Left cardiac atrium (tissue), 4 donors: ENCODE measurements around the gene WDR90. TPM values are rescaled to one million over a fixed set of nuclear protein-coding genes. Genes with fewer than 3 reads are reported as not detected.

ENCODE experiments used
- ATAC-seq, 2 donors: fragments of 200-7000 bp; cut with Tn5 transposase; one replicate each; pipeline ENCODE4 v1.9.1; 2020; ENCODE audit warnings: mild to moderate bottlenecking in 2 of 2, moderate library complexity in 2 of 2
- DNase-seq: peaks from one replicate; pipeline ENCODE4 v3.0.0-alpha.2; 2020
- intact Hi-C, 2 donors: fragments of 100-400 bp; cut with DNase I; formaldehyde crosslinking; loops; one replicate each; pipeline versions ENCODE4 v1.14.1 to v1.15.1; 2022 to 2023
- total RNA-seq, 2 donors: library from RNA; stranded (reverse); fragmentation: NEBNext Ultra II Directional; extraction: Animal tissue kit (Norgen Biotek cat#: 25700); gene quantifications; one replicate each; pipeline ENCODE4 v1.2.1, GENCODE V29; 2021
- donor health status: DM: no; HTN: yes; CAD: no.
- donor health status: DM: no; HTN: yes; CAD: no; lungs with severe emphysema.
- donor health status: DM: yes; HTN: yes; CAD: no.
- donor health status: Dilated cardiomyopathy.

WDR90 gene
- total RNA-seq, 2 donors from 2014 or later: 9.6 to 15.5 TPM

DNA sequence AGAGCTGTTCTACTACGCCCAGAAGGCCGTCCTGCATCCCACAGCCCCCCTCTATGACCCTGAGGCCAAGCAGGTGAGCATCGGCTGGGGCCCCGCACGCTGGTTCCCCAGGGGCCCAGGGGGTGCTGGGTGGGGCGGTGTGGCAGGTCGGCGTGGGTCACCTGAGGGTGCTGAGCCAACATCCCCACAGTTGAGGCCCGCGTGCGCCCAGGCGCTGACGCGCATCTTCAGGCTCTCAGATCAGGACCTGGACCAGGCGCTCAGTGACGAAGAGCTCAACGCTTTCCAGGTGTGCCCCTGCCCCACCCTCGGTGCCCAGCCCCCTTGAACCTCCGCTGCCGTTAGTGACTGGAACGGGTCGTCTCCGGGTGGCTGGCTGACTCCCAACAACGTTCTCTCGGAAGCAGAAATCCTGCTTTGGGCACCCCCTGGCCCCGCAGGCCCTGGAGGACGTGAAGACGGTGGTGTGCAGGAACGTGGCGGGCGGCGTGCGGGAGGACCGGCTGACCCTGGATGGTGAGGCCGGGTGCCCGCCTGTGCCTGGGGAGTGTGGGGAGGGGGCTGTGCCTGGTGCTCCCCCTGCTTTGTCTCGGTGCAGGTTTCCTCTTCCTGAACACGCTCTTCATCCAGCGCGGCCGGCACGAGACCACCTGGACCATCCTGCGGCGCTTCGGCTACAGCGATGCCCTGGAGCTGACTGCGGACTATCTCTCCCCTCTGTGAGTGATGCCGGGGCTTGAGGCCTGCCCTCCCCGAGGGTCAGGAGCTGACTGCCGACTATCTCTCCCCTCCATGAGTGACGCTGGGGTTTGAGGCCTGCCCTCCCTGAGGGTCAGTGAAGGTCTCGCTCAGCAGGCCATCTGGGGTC is 21.6 kb downstream of the WDR90 start:
- DNase-seq (no peak), ATAC-seq (no peak)
- intact Hi-C loops: no loop called here

DNA sequence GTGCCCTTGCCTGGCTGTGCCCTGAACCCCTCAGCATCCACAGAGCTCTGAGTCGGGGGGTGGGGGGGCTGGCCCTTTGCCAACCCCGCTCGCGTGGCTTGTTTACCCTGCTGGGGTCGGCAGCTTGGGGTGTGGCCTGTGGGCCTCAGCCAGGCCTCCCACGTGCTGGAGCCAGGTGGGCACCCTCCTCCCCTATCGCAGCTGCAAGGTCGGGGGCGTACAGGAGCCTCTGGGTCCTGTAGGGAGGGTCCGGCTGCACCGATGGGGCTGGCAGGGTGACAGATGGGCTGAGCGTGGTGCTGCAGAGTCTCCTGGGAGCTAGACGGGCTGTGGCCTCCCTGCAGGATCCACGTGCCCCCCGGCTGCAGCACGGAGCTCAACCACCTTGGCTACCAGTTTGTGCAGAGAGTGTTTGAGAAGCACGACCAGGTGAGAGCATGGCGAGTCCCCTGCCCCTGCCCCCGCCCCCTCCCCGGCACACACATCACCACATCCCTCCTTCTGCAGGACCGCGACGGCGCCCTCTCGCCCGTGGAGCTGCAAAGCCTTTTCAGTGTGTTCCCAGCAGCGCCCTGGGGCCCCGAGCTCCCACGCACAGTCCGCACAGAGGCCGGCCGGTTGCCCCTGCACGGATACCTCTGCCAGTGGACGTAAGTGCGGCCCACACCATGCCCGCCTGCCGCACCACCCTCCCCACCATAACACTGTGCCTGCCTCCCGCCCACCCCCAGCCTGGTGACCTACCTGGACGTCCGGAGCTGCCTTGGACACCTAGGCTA is 22.4 kb downstream of the WDR90 start:
- DNase-seq (no peak), ATAC-seq (no peak)
- intact Hi-C loops: no loop called here

DNA sequence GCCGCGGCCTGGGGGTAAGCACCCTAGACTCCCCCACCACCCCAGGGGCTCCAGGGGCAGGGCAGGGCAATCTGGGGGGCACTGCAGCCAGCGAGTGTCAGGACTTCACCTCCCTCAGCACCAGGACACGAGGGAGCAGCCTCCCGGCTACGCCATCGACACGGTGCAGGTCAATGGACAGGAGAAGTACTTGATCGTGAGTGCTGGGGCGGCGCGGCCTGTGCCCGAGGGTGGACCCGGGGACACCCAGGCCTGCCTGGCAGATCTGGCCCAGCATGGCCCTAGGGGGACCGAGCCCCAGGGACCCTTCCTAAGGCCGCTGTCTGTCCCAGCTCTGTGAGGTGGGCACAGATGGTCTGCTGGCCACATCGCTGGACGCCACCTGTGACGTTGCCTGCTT is 23.2 kb downstream of the WDR90 start:
- ATAC-seq (no peak), DNase-seq (no peak)
- intact Hi-C loops: no loop called here

DNA sequence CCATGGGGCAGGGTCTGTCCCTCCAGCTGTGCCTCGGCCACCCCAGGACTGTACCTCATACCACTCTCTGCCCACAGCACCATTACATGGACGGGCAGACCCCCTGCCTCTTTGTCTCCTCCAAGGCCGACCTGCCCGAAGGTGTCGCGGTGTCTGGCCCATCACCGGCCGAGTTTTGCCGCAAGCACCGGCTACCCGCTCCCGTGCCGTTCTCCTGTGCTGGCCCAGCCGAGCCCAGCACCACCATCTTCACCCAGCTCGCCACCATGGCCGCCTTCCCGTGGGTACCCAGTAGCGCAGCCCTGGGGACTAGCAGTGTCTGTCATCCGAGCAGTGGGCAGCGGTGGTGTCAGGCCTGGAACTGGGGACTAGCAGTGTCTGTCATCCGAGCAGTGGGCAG is 23.7 kb downstream of the WDR90 start:
- ATAC-seq: no peak
- DNase-seq: no peak
- intact Hi-C loops: no loop called here

DNA sequence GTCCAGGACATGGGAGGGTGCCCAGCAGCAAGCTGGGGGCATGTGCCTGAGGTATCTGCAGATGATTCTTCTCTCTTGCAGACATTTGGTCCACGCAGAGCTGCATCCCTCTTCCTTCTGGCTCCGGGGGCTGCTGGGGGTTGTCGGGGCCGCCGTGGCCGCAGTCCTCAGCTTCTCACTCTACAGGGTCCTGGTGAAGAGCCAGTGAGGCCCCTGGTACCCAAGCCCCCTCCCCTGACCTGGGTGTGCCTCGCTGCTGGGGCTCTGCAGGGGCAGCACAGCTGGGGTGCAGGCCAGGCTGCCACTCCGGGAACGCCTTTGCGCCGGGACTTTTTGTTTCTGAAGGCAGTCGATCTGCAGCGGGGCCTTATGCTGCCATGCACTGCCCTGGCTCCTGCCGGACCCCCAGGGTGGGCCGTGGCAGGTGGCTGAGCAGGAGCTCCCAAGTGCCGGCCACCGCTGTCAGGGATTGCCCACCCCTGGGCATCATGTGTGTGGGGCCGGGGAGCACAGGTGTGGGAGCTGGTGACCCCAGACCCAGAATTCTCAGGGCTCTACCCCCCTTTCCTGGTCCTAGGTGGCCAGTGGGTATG is 24.3 kb downstream of the WDR90 start:
- DNase-seq (no peak), ATAC-seq (no peak)
- intact Hi-C loops: no loop called here

DNA sequence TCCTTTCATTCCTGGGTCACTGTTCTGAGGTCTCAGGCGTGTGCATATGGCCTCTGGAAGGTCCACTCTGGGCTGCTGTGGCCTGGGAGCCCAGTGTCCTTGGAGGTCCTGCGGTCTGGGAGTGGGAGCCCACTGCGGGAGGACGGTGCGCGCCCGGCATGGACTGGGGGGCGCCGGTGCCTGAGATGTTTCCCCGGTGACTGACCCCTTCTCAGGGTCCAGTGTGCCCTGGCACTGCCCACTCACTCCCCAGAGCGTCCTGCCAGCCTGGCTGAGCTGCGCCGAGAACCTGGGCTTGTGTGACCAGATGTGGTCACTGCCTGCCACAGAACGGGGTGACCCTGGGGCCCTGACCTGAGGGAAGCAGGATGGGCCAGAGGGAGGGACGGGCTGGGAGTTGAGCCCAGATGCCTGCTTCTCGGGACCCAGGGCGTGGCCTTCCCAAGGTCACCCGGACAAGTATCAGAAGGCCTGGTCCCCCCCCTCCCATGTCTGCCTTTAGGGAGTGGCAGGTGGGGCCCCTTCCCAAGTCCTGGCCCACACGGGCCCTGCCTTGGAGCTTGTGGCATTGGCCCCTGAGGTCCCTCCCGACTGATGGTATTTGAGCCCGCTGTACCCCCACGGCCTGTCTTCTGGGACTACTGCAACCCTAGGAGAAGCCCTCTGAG is 25.2 kb downstream of the WDR90 start:
- ATAC-seq (no peak), DNase-seq (no peak)
- intact Hi-C loops: no loop called here

DNA sequence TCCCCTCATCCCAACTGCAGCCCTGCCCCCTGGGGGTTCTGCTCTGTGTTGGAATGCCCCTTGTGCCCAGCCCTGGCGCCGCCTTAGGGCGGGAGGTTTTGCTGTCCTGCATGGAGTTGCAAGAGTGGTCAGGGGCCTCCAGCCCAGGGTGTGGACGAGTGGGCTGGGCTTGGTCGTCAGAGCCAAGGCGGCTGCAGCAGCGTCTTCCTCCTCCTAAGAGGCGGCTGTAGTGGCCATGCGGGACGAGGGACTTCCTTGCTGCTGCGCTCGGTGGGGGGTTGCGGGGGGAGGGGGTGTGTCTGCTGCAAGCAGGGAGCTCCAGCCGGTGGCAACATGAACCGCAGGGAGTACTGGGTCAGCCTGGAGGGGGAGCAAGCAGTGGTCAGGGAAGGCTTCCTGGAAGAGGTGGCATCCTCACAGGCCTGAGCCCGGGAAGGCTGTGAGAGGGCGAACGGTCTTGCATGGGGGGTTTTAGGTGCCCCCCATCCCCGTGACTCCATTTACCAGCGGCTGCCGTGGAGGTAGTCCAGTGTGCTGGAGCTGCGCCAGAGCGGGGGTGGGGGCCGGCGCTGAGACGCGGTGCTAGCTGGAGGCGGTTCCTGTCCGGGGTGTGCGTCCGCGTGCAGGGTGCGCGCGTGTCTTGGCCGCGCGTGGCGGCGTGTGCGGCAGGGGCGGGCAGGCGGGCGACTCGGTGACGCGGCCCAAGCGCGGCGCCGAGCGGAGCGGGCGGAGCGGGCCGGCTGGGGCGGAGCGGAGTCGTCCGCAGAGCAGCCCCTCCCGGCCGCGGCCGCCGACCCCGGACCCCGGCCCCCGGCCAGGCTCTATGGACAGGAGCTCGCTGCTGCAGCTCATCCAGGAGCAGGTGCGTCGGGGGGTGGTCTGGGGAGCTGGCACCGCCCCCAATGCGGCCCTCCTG is 26.1 kb downstream of the WDR90 start, which contains the start of gene RHBDL1:
RHBDL1 (plus strand) TSS at position 704 of the 916 bp plus-strand sequence; CDS start at position 824, 120 bp downstream.
- ATAC-seq: peak in 1 of 2 donors; percentile 7
- DNase-seq: no peak
- intact Hi-C loops: no loop called here

DNA sequence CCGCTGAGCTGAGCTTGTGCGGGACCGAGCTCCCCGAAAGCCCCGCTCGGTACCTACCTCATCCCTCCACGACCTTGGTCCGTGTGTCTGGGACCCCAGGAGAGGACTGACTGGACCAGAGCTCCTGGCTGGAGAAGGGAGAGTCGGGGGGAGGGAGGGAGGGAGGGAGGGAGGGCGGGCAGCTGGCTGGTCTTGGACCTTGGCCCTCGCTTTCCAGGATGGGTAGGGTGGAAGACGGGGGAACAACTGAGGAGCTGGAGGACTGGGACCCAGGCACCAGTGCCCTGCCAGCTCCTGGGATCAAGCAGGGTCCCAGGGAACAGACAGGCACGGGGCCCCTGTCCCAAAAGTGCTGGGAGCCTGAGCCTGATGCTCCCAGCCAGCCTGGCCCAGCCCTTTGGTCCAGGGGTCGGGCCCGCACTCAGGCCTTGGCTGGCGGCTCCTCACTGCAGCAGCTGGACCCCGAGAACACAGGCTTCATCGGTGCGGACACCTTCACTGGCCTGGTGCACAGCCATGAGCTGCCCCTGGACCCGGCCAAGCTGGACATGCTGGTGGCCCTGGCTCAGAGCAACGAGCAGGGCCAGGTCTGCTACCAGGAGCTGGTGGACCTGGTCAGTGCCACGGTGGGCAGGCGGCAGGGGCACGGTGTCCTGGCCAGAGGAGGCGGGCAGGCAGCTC is 26.9 kb downstream of the WDR90 start:
- intact Hi-C loops: no loop called here
- DNase-seq: no peak
- no peak for ATAC-seq

DNA sequence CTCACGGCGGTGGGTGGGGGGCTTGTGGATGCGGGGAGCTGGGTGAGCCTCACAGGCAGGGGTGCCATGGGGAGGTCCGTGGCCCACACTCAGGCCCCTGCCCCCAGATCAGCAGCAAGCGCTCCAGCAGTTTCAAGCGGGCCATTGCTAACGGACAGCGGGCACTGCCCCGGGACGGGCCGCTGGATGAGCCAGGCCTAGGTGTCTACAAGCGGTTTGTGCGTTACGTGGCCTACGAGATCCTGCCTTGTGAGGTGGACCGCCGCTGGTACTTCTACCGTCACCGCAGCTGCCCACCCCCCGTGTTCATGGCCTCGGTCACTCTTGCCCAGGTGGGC is 27.4 kb downstream of the WDR90 start:
- DNase-seq (no peak), ATAC-seq (no peak)
- intact Hi-C loops: no loop called here

DNA sequence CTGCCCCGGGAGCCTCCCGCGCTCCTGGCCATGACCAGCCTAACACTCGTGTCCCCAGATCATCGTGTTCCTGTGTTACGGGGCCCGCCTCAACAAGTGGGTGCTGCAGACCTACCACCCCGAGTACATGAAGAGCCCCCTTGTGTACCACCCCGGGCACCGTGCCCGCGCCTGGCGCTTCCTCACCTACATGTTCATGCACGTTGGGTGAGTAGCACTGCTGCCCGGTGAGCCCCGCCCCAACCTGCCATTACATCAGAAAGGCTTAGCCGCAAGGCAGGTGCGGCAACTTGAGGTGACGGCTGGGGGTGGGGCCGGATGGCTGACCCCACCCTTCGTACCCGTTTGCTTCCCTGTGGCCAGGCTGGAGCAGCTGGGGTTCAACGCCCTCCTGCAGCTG is 27.7 kb downstream of the WDR90 start:
- intact Hi-C loops: no loop called here
- no peak for ATAC-seq
- no peak for DNase-seq

DNA sequence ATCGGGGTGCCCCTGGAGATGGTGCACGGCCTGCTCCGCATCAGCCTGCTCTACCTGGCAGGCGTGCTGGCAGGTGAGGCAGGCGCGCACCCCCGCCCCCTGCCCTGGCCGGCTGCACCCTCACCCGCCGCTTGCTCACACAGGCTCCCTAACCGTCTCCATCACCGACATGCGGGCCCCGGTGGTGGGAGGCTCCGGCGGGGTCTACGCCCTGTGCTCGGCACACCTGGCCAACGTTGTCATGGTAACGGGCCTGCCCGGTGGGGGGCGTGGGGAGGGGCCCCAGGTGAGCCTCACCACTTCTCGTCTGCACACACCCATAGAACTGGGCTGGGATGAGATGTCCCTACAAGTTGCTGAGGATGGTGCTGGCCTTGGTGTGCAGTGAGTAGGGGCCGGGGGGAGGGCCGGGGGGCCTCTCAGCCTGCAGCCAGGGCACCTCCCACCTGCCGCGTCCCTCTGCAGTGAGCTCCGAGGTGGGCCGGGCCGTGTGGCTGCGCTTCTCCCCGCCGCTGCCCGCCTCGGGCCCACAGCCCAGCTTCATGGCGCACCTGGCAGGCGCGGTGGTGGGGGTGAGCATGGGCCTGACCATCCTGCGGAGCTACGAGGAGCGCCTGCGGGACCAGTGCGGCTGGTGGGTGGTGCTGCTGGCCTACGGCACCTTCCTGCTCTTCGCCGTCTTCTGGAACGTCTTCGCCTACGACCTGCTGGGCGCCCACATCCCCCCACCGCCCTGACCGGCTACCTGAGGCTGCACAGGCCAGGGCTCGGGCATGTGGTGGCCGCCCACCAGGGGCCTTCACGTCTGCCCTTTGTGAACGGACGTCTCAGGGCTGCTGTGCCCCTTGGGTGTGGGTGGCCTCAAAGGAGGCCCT is 28.4 kb downstream of the WDR90 start:
- no peak for DNase-seq
- intact Hi-C loops: no loop called here
- no peak for ATAC-seq

DNA sequence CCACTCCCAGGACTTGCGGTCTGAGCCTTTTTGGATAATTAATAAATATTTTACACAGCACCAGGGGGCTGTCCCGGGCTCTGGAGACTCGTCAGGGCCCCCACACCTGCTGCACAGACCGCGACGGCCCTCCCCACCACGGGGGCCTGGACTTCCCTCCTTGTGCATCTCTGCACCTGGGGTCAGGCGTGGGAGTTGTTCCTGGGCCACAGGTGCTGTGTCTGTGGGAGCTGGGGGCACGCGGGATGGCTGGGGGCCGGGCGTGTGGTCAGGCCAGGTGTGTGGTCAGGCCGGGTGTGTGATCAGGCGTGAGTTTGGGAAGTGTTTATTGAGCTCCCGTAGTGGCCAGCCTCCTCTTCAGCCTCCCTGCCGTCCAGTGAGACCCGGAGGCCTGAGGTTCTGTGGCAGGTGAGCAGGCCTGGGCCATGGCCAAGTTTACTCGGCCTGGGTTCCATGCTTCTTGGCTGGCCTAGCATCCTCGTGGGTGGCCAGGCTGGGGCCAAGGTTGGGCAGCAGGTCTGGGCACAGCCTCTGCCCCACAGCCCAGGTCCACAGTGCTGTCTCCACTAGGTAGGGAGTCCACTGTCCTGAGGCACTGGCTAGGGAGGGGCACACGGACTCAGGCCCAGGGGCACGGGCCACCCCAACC is 29.2 kb downstream of the WDR90 start:
- ATAC-seq (no peak), DNase-seq (no peak)
- intact Hi-C loops: no loop called here

DNA sequence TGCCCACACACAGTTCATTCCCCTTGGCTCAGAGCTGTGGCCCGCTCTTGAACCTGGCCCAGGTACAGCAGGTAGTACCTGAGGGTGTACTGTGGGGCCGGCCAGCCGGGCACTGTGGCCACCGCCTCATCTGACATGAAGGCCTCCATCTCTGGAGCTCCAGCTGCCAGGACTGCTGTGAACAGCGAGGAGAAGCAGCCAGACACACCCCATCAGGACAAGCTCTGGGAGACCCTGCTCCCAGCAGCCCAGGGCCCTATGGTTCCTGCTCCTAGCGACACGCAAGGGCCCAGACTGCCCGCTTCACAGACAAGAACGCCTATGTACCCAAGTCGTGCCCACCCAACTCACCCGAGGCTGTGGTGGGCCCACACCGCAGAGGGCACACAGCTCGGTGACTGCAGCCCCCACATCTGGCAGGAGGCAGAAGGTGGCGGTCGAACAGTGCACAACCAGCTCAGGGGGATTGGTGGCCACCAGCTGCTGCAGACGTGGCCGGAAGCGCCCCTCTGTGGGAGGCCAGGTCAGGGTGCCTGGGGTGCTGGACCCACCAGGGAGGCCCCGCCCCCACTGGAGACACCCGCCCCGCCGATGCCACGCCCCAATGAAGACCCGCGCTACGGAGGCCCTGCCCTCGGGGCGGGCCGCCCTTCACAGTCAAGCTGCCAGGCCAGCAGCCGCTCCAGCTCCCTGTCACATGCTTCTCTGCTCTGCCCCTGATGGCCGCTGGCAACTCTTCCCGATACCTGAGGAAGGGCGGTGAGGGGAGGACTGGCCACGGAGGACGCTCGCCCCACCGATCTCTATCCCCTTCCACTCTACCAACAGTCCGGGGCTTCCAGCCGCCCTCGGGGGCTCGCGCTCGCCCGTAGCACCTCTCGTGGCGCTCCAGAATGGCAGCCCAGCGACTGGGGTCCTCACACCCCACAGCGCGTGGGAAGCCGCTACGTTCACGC is 30.0 kb downstream of the WDR90 start:
- intact Hi-C loops: no loop called here

DNA sequence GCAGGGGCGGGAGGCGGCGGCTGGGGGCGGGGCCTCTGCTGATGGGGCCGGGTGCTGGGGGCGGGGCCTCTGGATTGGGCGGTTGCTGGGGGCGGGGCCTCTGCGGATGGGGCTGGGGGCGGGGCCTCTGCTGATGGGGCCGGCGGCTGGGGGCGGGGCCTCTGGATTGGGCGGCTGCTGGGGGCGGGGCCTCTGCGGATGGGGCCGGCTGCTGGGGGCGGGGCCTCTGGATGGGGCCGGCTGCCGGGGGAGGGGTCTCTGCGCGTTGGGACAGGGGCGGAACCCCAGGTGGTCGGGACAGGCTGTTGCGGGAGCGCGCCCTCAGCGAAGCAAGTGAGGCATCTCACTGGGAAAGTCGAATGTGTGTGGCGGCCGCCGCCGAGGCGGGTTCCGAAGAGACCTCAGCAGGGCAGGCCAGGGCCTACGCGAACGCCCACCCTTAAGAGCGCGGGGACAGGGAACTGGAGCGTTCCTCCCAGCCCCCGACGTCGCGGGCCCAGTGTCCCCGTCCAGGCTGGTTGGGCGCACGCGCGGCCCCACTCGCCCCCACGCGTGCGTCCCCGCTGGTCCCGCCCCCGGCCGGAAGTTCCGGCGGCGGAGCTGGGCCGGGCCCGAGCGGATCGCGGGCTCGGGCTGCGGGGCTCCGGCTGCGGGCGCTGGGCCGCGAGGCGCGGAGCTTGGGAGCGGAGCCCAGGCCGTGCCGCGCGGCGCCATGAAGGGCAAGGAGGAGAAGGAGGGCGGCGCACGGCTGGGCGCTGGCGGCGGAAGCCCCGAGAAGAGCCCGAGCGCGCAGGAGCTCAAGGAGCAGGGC is 30.9 kb downstream of the WDR90 start, which contains the start of gene STUB1:
STUB1 (plus strand) TSS at position 597 of the 811 bp plus-strand sequence; CDS start at position 713, 116 bp downstream.
- intact Hi-C loops: no loop called here
- ATAC-seq (peak; percentile 73 to 75), DNase-seq (peak; percentile 90)

More for the DNA sequence above, 30.0 kb downstream of the WDR90 start:
- ATAC-seq: peak; percentile 40 to 43
- DNase-seq: peak; percentile 87

DNA sequence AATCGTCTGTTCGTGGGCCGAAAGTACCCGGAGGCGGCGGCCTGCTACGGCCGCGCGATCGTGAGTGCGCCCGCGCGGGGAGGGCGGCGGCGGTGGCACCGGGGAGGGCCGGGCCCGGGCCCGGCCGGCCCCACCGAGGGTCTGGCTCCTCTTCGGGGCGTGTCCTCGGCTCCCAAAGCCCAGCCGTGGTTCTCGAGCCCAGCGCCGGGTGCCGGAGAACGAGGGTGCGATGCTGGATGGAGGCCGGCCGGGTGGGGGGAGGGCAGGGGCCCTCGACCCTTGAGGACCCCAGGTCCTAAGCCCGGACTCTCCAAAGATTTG is 31.4 kb downstream of the WDR90 start:
- ATAC-seq: no peak
- intact Hi-C loops: no loop called here
- no peak for DNase-seq
